Activated naive CD8-positive, alpha-beta T cell treated with anti-CD3 and anti-CD28 coated beads, Interleukin-2, amount 50 U/mL, for 24 hours (primary cell): Measurements from ENCODE around the gene STAT1.

ENCODE experiments used
- ATAC-seq: fragments of 150-1000 bp; cut with Tn5 transposase; one replicate; pipeline ENCODE4 v1.10.0; 2021
- DNase-seq: peaks from one replicate; pipeline ENCODE4 v3.0.0; 2021
- H3K27ac Mint-ChIP-seq: one replicate; pipeline ENCODE4 v1.8.0; 2021; ENCODE audit warnings: mild to moderate bottlenecking, mixed read lengths
- H3K27me3 Mint-ChIP-seq: one replicate; pipeline ENCODE4 v1.8.0; 2021; ENCODE audit warnings: mixed read lengths
- H3K36me3 Mint-ChIP-seq: one replicate; pipeline ENCODE4 v1.8.0; 2021; ENCODE audit warnings: low read depth, mixed read lengths
- H3K4me1 Mint-ChIP-seq: one replicate; pipeline ENCODE4 v1.8.0; 2021; ENCODE audit warnings: mixed read lengths
- H3K4me3 Mint-ChIP-seq: one replicate; pipeline ENCODE4 v1.8.0; 2021; ENCODE audit warnings: mild to moderate bottlenecking, moderate library complexity, mixed read lengths
- H3K9me3 Mint-ChIP-seq: one replicate; pipeline ENCODE4 v1.8.0; 2021; ENCODE audit warnings: mixed read lengths

STAT1 gene

DNA sequence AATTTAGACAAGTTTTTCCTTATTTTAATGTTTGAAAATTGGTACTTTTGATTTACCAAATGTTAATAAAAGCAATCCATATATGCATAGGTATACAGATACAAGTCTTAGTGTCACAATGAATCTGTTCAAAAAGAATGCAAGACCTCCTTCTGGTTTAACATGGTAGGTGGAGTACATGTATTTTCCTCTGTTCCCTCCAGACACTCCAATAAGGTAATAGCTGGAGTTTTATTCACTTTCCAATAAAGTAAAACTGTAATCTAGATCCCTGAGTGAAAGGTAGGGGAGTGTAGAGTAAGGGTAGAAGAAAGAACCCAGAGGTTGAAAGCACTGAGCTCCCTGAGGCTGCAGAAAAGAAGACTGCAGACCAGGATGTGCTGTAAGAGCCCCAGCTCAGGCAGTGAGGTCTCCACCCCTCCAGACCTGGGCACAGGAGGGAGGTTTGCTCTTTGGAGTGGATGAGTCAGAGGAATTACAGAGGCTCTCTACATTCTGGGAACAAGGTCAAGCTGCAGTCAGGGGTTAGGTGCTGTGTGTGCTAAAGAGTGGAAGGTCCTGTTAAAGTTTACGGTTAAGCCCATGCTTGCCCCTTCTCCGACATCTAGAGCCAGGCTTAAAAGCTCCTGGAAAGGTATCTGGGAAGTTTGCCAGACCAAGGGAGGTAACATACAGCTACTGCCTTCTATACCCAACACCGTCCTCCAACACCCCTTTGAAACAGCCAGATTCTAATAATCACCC is 27.6 kb upstream of the STAT1 start:
- H3K4me1 Mint-ChIP-seq = peaks cover 38% of the 10 kb centered on the region
- ATAC-seq = peak; percentile 87
- peak overlapping the region; percentile 12 for H3K27ac Mint-ChIP-seq
- H3K9me3 Mint-ChIP-seq = no peaks in the 10 kb centered on the region
- H3K36me3 Mint-ChIP-seq = peaks cover 37% of the 10 kb centered on the region
- no peak overlapping the region for H3K4me3 Mint-ChIP-seq
- no peaks in the 10 kb centered on the region for H3K27me3 Mint-ChIP-seq
- DNase-seq = no peak

DNA sequence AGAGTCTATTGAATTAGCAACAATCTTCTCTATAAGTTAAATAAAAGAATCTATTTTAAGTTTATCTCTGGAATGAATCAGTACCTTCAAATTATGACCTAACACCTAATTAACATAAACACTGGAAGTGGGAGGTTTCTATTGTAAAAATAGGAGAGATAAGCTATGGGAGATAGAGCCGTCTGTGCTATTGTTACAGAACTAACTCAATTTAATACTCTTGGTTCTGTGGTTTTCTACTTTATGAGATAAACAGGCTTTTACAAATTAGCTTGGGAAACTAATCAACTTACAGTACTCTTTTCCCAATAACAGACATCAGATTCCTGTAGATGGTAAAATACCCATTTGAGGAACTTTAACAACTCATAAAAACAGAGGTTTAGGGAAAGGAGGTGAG is 25.6 kb upstream of the STAT1 start:
- H3K36me3 Mint-ChIP-seq = peaks cover 47% of the 10 kb centered on the region
- no peak for ATAC-seq

DNA sequence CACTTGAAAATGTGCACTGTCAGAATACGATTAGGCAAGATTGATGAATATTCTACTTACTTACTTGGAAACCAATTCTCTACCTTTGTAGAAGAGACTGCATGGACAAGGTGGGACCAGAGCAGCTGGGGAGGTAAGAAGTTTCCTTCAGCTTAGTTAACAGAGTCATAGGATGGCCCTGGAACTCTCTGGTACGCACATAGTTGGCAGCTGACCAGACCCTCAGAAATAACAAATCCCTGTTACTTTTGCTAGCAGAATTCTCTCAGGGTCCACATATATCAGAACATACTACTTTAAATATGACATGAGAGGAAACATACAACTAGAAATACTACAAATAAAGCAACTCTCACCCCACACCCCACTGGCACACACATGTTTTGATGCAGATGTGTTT is 24.8 kb upstream of the STAT1 start:
- H3K36me3 Mint-ChIP-seq = peaks cover 49% of the 10 kb centered on the region
- no peak overlapping the region for H3K4me3 Mint-ChIP-seq
- ATAC-seq (no peak), DNase-seq (no peak)
- H3K9me3 Mint-ChIP-seq = no peaks in the 10 kb centered on the region
- no peaks in the 10 kb centered on the region for H3K27me3 Mint-ChIP-seq
- peaks cover 38% of the 10 kb centered on the region for H3K4me1 Mint-ChIP-seq
- H3K27ac Mint-ChIP-seq = peak overlapping the region; percentile 58

More for the DNA sequence above, 25.6 kb upstream of the STAT1 start:
- Mint-ChIP-seq H3K27me3 (no peaks in the 10 kb centered on the region), H3K4me1 (peaks cover 38% of the 10 kb centered on the region), H3K9me3 (no peaks in the 10 kb centered on the region), H3K4me3 (no peak overlapping the region), H3K27ac (no peak overlapping the region)
- DNase-seq = no peak

DNA sequence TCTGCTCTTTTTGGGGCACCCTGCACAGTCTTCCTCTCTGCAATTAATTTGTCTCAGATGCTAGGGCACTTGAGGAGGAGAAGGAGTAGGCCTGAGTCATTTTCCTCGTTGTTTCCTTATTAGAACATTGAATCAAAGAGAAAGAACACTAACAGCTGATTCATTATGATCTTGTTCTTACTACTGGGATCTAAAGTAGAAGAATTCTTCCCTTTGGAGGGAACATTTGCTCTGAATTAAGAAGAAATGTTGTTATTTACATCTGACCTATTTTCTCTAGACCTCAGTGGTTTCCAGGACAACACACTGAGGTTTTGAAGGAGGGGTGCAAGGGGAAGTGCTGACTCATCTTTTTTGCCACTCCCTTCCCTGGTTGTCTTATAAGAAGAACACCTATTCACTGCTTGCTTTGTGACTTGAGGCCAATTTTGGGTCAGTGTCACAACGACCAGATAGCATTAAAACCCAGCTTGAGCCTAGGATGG is 24.3 kb upstream of the STAT1 start:
- no peaks in the 10 kb centered on the region for H3K27me3 Mint-ChIP-seq
- ATAC-seq (peak; percentile 44), DNase-seq (no peak)
- peak overlapping the region; percentile 58 for H3K27ac Mint-ChIP-seq
- H3K9me3 Mint-ChIP-seq = no peaks in the 10 kb centered on the region
- peaks cover 36% of the 10 kb centered on the region for H3K4me1 Mint-ChIP-seq
- H3K36me3 Mint-ChIP-seq = peaks cover 50% of the 10 kb centered on the region
- no peak overlapping the region for H3K4me3 Mint-ChIP-seq

DNA sequence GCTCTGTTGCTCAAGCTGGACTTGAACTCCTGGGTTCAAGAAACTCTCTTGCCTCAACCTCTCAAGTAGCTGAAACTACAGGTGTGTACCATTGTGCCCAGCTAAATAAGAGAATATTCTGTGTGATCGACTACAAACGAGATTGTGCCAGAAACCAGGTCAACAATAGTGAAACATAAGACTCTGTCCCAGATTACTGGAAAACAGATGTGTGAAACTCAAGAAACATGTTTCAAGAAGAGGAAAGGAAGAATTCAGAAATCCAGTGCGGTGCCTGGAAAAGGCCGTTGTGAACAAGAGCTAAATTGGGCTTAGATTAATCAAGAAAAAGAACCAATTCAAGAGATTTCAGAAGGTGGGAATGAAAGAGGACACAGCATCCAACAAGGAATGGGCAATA is 23.4 kb upstream of the STAT1 start:
- ATAC-seq (no peak), DNase-seq (no peak)
- Mint-ChIP-seq H3K36me3 (peaks cover 56% of the 10 kb centered on the region), H3K4me1 (peaks cover 34% of the 10 kb centered on the region), H3K9me3 (no peaks in the 10 kb centered on the region), H3K4me3 (no peak overlapping the region), H3K27ac (peak overlapping the region; percentile 67), H3K27me3 (no peaks in the 10 kb centered on the region)

DNA sequence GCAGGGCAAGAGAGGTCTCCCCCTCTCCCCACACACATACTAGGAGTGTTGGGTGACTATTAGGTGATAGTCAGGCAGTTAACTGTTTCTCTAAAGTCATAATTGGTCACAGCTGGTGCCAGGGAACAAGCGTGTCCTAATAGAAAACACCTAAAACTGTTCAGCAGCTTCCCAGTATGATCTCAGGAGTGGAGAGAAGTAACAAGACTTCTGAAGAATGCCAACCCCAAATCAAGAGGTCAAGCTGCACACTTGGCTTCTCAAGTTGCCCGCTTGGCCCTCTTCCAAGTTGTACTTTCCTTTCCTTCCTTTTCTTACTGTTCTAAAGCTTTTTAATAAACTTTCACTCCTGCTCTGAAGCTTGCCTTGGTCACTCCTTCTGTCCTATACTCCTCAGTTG is 22.4 kb upstream of the STAT1 start:
- Mint-ChIP-seq H3K4me3 (no peak overlapping the region), H3K27ac (peak overlapping the region; percentile 8), H3K27me3 (no peaks in the 10 kb centered on the region), H3K36me3 (peaks cover 56% of the 10 kb centered on the region), H3K4me1 (peaks cover 27% of the 10 kb centered on the region), H3K9me3 (no peaks in the 10 kb centered on the region)
- DNase-seq (no peak), ATAC-seq (no peak)

DNA sequence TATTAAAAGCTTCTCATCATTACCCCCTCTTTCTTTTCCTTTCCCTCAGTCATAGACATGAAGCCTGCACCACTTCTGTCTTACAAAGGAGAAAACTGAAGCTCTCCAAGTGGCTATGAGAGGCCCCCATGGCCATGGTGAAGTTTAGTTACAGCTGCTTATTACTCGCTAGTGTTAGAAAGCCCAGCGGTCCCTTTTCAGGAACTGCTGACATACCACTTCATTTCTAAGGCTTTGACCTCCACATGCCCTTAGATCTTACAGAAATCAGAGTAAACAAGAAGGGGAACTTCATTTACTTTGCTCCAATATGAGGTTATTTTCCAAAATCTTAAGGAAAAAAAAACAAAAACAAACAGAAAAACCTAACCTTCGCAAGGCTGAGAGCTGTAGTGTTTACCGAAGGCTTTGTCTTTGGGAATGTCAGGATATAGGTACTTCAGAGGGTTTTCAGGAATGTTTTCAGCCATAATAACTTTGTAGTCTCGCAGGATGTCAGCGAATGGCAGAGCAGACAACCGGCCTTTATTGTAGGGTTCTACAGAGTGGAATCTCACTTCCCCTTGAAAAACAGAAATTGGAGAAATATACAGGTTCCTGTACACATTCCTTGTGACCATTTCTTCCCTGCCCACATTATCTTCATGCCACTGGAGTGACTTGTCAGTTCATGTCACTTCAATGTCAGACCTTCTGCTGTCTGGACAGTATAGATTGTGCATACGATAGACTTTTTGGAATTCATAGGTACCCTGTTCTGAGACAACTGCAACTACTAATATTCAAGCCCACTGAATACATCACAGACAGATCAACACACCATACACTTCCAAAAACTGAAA is 18.8 kb upstream of the STAT1 start:
- H3K36me3 Mint-ChIP-seq = peaks cover 62% of the 10 kb centered on the region
- peaks cover 33% of the 10 kb centered on the region for H3K4me1 Mint-ChIP-seq
- no peak overlapping the region for H3K4me3 Mint-ChIP-seq
- no peak for DNase-seq
- H3K9me3 Mint-ChIP-seq = no peaks in the 10 kb centered on the region
- H3K27ac Mint-ChIP-seq = peak overlapping the region; percentile 44
- no peak for ATAC-seq
- no peaks in the 10 kb centered on the region for H3K27me3 Mint-ChIP-seq

DNA sequence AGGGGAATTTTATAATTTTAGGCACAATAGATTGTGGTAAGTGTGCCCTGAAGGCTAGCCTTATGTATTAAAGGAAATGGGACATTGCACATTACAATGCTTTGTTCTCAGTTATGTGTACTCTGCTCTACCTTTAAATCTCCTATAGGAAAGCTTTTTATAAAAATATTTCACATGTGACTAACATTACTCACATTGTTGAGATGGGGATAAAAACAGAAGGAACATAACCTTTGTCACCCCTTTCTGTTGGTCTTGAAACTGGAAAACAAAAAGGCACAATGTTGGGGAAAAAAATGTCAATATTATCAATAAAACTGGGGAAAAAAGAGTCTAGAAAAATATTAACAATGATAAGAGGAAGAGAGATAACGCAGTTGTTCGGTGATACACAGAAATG is 17.3 kb upstream of the STAT1 start:
- Mint-ChIP-seq H3K27ac (peak overlapping the region; percentile 81), H3K36me3 (peaks cover 60% of the 10 kb centered on the region), H3K4me1 (peaks cover 35% of the 10 kb centered on the region), H3K9me3 (no peaks in the 10 kb centered on the region), H3K27me3 (no peaks in the 10 kb centered on the region), H3K4me3 (no peak overlapping the region)
- ATAC-seq (no peak), DNase-seq (no peak)

DNA sequence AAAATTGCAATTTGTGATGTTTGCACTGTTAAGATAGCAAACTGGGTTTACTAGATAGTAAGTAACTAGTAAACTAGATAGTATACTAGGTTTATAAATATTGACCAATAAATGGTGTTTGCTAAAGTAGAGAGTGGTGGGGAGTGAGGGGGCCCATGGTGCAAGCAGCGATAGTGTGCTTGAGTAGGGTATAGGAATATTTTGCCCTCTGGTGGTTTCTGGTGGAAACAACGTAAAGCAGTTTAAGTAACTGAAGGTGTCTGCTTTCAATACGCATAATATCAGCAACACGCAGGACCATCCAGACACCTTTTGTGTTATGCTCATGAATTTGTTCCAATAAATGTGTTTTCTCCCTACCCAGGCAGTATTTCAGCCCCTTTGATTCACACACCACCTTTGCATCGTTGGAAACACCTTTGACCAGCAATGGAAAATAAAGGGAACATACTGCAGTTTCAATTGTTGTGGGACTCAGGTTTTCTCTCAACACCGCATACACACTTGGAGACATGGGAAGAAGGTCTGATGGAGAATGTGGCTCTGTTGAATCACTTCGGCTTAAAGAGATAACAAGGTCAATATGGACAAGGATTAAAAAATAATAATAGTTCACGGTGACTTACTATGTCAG is 16.7 kb upstream of the STAT1 start:
- peak overlapping the region; percentile 81 for H3K27ac Mint-ChIP-seq
- no peaks in the 10 kb centered on the region for H3K27me3 Mint-ChIP-seq
- peaks cover 41% of the 10 kb centered on the region for H3K4me1 Mint-ChIP-seq
- no peaks in the 10 kb centered on the region for H3K9me3 Mint-ChIP-seq
- peak; percentile 69 for ATAC-seq
- H3K36me3 Mint-ChIP-seq = peaks cover 61% of the 10 kb centered on the region
- H3K4me3 Mint-ChIP-seq = no peak overlapping the region
- DNase-seq = no peak

DNA sequence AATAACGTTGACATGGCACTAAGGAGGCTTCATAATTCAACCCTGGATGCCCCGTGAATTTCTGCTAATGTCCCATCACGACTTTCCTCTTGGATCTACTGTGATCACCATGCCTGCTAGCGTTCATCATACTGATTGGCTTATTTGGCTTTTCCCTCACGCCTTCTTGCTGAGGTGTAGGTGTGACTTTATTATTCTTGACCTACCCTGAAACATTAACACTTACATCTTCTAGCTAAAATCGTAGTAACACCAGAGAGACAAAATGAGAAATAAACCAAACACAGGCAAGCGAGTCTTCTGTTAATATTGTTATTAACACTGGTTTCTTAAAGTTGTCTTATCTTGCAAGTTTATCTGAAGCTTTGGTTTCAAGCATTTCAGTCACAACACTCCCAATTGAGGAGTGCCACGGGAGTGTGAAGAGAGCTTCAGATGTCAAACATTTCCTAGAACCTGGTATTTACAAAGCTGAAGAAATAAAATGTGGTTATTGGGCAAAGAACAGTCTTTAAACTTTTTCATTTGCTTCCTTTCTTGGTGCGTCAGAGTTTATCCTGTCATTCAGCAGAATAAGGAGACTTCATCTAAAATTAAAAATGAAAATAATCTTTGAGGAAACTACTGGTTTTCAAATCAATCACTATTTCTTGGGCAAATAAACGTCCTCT is 15.4 kb upstream of the STAT1 start:
- peaks cover 55% of the 10 kb centered on the region for H3K36me3 Mint-ChIP-seq
- H3K4me3 Mint-ChIP-seq = peak overlapping the region; percentile 27
- no peaks in the 10 kb centered on the region for H3K27me3 Mint-ChIP-seq
- peaks cover 53% of the 10 kb centered on the region for H3K4me1 Mint-ChIP-seq
- H3K9me3 Mint-ChIP-seq = peaks cover 3% of the 10 kb centered on the region
- ATAC-seq (no peak), DNase-seq (no peak)
- peak overlapping the region; percentile 61 for H3K27ac Mint-ChIP-seq

DNA sequence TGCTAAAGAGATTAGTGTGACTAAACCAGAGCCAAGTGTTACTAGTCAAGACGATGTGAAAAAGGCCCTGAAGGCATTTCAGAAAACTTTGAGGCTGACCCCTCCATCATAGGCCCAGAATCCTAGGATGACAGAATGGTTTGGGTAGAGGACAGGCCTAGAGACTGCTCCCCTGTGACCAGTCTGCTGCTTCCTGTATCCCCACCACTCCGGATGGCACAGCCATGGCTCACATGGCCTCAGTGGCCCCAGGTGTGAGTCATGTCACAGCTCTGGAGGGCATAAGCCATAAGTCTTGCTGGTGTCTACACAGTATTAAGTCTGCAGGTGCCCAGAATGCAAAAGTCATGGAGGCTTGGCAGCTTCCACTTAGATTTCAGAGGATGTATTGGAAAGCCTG is 12.4 kb upstream of the STAT1 start:
- DNase-seq (no peak), ATAC-seq (peak; percentile 64)
- peaks cover 56% of the 10 kb centered on the region for H3K4me1 Mint-ChIP-seq
- peaks cover 3% of the 10 kb centered on the region for H3K9me3 Mint-ChIP-seq
- H3K27me3 Mint-ChIP-seq = no peaks in the 10 kb centered on the region
- peaks cover 44% of the 10 kb centered on the region for H3K36me3 Mint-ChIP-seq
- peak overlapping the region; percentile 78 for H3K27ac Mint-ChIP-seq
- H3K4me3 Mint-ChIP-seq = no peak overlapping the region

DNA sequence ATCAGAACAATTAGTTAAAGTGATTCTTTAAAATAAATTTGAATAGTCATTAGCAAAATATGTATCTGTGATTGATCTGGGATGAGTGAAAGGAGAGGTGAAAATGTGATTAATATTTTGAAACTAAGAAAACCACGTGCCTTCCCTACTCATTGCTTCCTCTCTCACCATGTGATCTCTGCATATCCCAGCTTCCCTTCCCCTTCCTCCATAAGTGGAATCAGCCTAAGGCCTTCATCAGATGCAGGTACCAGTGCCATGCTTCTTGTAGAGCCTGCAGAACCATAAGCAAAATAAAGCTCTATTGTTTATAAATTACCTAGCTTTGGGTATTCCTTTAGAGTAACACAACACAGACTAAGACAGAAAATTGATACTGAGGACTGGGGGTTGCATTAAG is 11.2 kb upstream of the STAT1 start:
- H3K4me1 Mint-ChIP-seq = peaks cover 45% of the 10 kb centered on the region
- peak overlapping the region; percentile 58 for H3K27ac Mint-ChIP-seq
- peaks cover 3% of the 10 kb centered on the region for H3K9me3 Mint-ChIP-seq
- ATAC-seq = no peak
- no peak overlapping the region for H3K4me3 Mint-ChIP-seq
- DNase-seq = no peak
- peaks cover 34% of the 10 kb centered on the region for H3K36me3 Mint-ChIP-seq
- peaks cover 1% of the 10 kb centered on the region for H3K27me3 Mint-ChIP-seq

DNA sequence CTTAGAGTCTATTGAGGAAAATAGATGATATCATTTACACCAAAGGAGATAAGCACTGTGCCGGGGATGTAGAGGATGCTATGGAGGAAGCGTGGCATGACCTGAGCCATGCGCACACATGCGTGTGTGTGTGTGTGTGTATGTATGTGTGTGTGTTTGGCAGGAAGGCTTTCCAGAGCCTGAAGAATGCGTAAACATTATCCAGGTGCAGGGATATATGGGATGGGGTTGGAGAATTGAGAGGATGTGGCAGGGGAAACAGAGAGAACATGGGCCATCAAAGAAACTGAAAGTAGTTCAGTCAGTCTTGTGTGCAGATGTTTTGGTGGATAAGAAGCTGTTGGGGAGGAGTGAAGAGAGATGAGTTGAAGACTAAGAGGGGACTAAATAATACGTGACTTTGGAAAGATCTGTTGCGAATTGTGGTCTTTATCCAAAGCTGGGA is 9.3 kb upstream of the STAT1 start:
- H3K4me1 Mint-ChIP-seq = peaks cover 46% of the 10 kb centered on the region
- no peak overlapping the region for H3K27ac Mint-ChIP-seq
- H3K9me3 Mint-ChIP-seq = peaks cover 3% of the 10 kb centered on the region
- no peak overlapping the region for H3K4me3 Mint-ChIP-seq
- DNase-seq (no peak), ATAC-seq (no peak)
- H3K36me3 Mint-ChIP-seq = peaks cover 18% of the 10 kb centered on the region
- peaks cover 2% of the 10 kb centered on the region for H3K27me3 Mint-ChIP-seq

DNA sequence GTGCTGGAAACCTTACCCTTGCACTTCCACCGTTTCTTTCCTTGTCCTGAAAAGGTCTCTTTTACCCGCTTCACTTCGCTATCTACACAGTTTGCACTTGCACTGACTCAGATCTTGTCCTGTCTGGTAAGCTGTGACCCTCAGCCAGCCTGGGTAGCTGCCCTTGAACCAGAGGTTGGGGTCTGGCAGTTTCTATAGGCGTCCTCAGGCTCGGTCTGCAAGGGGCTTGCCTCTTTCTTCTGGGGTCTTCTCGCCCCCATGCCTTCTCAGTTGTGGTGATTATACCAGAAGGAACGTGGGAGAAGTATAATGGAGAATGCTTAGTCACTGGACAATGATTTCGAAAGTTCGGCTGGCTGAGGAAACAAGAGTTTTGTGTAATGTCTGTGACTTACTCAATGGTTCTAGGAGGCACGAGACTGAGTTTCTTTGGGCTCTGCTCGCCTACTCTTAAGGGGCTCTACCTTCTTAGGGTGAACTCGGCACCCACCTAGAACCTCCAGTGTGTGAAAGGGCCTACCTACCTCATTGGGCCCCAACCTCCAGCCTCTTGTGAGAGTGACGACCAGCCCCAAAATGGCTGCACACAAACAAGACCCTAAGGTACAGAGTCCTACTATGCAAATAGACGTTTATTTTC is 6.9 kb upstream of the STAT1 start:
- peaks cover 46% of the 10 kb centered on the region for H3K4me1 Mint-ChIP-seq
- H3K27me3 Mint-ChIP-seq = peaks cover 2% of the 10 kb centered on the region

More for the DNA sequence above, 6.9 kb upstream of the STAT1 start:
- Mint-ChIP-seq H3K27ac (no peak overlapping the region), H3K9me3 (peaks cover 8% of the 10 kb centered on the region), H3K36me3 (peaks cover 7% of the 10 kb centered on the region), H3K4me3 (no peak overlapping the region)
- peak; percentile 54 for DNase-seq
- ATAC-seq = peak; percentile 58
